KG1 (cell line): ENCODE data around the gene RAD9A.

ENCODE experiments used
- DNase-seq: peaks from one replicate; lab custom pipeline; 2025; lab: John Stamatoyannopoulos, UW

RAD9A gene

DNA sequence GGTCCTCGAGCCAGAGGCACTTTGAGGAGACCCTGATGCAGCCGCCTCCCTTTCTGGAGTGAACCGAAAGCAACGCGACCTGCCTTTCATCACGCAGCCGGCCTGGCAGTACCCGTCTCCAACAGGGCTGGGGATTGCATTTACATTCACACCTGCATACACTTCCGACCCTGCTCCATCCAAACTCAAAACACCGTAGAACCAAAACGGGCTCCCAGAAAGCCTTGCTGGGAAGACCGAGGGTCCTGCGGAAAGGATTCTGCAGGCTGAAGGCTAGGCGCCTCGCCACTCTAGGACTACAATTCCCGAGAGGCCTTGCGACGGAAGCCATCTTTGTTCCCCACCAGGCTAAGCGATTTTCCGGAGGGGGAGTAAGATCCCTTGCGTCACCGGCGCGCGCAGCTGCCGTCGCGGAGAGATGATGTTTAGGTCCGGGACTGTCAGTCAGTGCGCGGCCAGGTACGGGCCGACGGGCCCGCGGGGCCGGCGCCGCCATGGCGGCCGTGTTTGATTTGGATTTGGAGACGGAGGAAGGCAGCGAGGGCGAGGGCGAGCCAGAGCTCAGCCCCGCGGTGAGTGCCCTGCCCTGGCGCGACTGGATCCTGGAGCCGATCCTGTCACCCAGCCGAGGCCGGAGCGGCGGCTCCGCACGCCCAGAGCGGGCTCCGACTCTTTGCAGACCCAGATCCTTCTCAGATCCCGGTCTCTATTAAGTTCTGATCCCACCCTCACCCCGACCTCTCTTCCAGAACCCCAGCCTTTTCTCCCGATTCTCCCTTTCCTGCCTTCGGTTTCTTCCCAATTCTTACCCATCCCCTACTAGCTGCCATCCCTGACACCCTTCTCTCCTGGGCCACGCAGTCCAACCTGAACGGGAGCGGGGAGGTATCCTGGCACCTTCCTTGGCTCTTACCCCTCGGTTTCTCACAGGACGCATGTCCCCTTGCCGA is 36.5 kb downstream of the RAD9A start, which contains the start of gene RPS6KB2:
TSS of gene RPS6KB2 (plus strand) at position 443 of the 950 bp plus-strand sequence. CDS start at position 495, 52 bp downstream.
- DNase-seq: peak; percentile 99

DNA sequence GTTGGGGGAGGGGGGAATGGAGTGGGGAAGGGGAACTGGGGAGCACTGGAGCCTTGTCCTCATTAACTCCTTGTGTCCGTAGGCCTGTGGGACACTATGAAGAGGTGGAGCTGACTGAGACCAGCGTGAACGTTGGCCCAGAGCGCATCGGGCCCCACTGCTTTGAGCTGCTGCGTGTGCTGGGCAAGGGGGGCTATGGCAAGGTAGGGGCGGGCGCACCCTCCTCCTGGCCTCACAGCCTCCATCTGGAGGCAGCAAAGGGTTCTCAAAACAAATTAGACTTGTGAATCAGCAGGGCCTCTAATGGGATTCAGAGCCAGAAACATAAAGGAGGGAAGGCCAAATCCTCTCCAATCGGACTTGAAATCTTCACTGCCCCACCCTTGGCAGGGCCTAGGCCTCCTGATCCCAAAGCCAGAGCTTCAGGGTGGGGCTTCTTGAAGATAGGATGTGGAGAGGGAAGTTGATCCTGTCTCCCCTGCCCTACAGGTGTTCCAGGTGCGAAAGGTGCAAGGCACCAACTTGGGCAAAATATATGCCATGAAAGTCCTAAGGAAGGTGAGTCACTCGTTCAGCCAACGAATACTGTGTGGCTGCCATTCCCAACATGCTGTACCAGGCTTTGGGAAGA is 37.4 kb downstream of the RAD9A start:
- DNase-seq: no peak

GRCh38 chr11:67429722-67430121 is 37.9 kb downstream of the RAD9A start:
- DNase-seq: no peak

- DNase-seq: no peak
Observed at GRCh38 chr11:67431346-67432249, 39.8 kb downstream of the RAD9A start.

DNA sequence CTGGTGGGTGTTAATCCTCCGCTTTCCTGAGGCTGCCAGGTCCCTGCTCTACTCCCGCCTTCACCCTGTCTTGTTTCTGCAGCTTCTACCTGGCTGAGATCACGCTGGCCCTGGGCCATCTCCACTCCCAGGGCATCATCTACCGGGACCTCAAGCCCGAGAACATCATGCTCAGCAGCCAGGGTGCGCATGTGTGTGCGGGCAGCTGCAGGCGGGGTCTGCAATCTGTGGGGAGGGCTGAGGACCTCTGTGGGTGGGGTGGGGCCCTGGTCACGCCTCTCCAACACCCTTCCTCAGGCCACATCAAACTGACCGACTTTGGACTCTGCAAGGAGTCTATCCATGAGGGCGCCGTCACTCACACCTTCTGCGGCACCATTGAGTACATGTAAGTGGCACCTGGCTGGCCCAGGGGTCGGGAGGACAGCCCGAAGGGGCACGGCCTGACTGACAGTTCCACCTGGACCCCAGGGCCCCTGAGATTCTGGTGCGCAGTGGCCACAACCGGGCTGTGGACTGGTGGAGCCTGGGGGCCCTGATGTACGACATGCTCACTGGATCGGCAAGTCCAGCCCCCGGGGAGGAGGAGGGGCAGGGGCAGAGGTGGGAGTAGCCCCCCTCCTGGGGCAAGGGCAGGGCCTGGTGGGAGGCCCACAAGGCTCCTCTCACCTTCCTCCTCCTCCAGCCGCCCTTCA is 41.0 kb downstream of the RAD9A start:
- DNase-seq: no peak

- DNase-seq: no peak
Observed at GRCh38 chr11:67433536-67434394, 42.0 kb downstream of the RAD9A start.

DNA sequence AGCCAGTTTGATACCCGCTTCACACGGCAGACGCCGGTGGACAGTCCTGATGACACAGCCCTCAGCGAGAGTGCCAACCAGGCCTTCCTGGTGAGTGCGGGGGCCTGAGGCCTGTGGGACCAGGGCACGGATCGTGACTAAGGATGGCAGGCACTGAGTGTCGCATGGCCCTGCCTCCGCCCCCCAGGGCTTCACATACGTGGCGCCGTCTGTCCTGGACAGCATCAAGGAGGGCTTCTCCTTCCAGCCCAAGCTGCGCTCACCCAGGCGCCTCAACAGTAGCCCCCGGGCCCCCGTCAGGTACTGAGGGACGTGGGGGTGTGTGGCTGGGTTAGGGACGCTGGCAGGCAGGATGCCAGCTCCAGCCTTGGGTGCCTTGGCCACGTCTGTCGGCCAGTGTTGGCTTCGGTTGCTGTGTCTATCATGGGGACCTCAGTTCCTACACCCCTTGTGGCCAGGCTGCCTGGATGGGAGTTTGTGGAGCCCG is 42.7 kb downstream of the RAD9A start:
- DNase-seq: no peak

DNA sequence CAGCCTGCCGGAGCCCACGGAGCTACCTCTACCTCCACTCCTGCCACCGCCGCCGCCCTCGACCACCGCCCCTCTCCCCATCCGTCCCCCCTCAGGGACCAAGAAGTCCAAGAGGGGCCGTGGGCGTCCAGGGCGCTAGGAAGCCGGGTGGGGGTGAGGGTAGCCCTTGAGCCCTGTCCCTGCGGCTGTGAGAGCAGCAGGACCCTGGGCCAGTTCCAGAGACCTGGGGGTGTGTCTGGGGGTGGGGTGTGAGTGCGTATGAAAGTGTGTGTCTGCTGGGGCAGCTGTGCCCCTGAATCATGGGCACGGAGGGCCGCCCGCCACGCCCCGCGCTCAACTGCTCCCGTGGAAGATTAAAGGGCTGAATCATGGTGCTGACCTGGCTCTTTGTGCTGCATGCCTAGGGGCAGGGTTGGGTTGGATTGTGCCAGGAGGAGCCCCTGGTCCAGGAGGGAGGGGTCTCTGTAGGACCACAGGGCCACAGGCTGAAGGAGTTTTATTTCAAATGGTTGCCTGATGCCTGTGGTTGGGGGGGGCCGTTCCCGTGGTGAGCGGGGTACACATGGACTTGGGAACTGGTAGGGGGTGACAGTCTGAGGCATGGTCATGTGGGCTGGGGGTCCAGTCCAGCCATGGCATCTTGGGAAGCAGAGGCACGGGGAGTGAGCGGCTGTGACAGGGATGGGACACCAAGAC is 43.4 kb downstream of the RAD9A start:
- no peak for DNase-seq

GRCh38 chr11:67435727-67436458 is 44.1 kb downstream of the RAD9A start:
- DNase-seq: no peak

DNA sequence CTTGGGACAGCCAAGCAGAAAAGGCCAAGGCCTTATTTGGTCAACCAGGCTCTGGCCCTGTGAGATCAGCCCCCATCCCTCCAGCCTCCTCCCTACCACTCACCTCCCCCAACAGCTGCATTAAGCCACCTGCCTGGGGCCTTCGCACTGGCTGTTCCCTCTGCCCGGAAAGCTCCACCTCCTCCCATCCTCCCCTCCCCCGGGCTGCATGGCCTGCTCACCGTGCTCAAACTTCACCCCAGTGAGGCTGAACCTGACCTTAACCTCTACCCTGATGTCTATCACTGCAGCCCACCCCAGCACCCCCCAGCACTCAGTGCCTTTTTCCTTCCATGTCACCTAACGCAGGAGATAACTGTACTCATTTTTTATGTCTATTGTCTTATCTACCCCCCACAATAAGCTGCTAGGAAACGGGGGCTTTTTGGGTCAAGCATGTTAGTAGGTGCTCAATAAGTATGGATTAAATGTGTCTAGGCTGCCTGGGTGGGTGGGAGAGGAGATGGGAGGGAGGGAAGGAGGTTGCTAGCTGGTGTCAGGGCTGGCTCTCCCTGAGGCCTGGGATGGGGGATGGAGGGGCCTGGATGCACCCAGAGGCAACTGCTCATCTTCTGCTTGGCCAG is 44.8 kb downstream of the RAD9A start:
- peak; percentile 45 for DNase-seq

DNA sequence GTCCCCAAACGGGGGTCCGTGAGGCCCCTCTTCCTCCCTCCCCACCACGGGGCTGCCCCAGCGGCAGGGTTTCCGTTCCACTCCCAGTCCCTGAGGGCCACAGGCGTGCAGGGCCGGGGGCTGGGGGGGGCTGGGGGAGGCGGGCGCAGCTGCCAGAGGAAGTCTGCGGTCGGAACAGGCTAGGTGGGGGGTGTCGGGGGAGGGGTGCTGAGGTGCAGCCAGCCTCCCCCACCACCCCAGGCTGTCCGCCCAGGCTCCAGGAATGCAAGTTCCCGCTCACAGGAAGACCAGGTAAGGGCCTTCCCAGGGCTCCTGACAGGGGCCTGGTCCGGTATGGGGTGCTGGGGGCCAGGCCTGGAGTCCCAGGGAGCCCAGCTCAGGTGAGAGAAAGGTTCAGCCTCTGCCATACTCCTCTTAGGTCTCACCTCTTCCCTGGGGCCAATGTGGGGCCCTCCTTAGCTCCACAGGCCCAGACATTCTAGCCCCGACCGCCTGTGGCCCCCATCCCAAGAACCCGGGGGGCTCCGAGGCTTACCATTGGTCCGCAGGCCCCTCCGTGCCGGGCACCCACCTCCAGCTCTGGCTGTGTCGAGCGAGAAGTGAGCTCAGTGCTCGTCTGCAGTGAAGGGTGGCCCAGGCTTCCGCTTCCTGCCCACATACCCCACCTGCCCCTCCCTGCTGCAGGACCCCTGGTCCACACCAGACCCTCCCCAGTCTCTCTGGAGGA is 45.5 kb downstream of the RAD9A start, which contains the start of gene PTPRCAP:
TSS of gene PTPRCAP (minus strand) at position 601 of the 727 bp plus-strand sequence. CDS start at position 538, 63 bp downstream.
- DNase-seq: peak; percentile 84

- DNase-seq: no peak
Observed at GRCh38 chr11:67437809-67438157, 46.0 kb downstream of the RAD9A start.

DNA sequence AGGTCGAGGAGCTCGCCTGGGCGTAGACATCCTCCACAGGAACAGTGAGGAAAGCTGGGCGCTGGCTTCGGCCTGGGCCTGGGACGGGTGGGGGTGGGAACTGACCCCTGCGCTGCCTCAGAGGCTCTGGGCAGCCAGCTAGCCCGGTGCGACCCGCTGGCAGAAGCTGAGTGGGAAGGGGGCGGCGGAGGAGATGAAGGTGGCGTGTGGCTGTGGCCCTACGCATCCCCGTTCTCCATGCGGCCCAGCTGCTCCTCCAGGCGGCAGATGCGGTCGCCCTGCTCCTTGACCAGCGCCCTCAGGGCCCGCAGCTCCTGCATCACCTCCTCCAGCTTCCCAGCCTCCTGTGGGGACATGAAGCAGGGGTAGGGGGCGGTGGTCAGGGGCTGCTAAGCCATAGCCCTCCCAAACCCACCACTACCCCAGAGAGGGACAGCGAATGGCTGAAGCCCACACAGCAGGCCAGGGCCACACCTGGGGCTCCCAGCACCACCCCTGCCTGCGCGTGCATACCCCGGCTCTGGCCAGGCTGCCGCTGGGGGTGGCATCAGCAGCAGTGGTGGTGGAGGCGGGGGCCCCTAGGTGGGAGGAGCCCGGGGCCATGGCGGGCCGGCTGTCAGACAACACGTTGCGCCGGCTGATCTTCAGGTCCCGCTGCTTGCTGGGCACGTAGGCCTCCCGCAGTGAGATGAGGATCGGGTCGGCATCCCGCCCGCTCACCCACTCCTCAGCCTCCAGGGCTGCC is 46.5 kb downstream of the RAD9A start:
- no peak for DNase-seq

DNA sequence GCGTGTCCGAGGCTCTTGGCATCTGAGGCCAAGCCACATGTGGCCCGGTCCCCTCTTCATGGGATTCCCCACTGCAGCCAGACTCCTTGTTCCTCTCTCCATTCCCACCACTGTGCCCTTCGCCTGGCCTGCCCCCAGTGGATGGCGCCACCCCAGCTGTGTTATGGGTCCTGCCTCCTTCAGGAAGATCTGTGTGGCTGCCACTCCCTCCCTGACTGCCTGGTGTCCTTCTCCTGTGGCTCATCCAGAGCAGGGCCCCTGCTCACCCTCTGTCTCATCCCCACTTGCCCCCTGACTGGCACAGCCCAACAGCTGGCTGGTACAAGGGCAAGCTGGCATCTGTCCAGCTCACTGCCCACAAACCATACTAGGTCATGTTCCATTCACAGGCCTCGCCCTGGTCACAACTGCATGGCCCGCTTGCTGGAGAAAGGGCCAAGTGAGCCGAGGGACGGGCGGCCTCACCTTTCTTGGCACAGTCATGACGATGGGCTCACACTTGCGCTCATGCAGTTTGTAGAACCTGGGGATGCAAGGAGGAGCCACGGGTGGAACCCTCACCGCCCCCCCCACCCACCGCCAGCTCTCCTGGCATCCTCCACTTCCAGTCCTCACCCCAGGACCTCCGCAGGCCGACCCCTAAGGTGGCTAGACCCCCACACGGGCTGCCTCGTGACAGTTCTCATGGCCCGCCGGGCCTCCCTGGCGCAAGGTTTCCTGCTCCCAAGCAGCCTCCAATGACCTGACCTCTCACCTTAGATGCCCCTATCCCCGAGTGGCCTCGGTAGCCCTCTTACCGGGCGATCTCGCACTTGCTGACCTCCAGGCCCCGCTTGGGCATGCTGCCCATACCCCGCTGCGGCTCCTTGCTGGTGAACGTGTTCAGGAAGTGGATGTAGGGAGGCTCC is 47.8 kb downstream of the RAD9A start:
- DNase-seq: peak; percentile 22

DNA sequence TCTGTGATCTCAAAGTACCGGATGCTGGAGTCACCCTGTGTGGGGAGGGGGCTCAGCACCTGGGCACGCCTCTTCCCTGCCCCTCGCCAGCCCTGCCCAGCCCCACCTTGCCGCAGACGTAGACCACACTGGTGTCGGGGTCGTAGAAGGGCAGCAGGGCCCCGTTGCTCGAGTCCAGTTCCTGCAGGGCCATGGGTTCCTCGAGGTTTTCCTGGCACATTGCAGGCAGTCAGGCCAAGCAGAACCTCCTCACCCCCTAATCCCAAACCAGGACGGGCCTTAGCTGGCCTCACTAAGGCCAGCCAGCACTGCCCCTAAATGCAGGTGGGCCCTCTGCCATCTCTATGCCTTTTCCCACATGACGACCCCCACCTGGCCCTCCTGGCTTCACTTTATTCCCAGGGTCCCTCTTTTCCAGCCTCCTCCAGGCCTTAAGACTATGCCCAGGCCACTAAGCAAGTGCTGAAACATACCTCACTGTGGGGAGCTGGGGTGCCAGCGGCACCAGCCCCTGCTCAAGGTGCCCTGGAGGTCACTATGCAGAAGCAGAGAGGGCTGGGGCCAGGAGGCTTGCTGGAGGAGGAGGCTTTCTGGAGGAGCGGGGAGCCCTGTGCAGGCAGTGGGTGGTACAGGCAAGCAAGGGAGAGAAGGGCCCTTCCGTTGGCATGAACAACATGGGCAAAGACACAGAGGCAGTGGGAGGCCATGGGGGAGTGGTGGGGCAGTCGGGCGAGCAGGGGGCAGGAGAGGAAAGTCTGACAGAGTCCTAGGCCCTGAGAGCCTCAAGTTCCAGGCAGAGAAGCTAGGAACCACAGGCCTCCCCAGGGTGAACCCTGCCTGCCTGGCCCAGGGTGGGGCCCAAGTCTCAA is 48.7 kb downstream of the RAD9A start:
- DNase-seq: no peak
